ENCODE results near the gene IGFN1.

The IGFN1 gene

DNA sequence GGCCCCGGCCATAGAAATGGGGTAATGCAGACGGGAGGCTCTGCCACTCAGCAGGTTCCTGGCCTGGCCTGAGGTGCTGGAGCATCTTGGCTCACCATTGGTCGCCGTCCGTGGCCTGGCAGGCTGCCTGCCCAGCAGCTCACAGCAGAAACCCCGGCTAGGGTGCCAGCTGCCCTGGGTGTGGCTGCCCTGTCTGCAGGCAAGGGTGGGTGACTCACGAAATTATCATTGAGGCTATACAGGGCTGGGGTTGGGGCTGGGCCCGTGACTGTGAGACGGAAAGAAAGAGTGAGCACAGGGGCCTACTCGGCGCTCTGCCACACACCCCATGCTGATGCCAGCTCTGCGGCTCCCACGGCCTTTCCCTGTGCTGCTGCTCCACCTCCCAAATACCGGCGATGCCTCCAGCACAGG is 84.6 kb downstream of the IGFN1 start:
- H3K27ac Mint-ChIP-seq, result no peak overlapping the region
- H3K9me3 Mint-ChIP-seq, result no peaks in the 10 kb centered on the region
- TF ChIP-seq, protein P1, sequence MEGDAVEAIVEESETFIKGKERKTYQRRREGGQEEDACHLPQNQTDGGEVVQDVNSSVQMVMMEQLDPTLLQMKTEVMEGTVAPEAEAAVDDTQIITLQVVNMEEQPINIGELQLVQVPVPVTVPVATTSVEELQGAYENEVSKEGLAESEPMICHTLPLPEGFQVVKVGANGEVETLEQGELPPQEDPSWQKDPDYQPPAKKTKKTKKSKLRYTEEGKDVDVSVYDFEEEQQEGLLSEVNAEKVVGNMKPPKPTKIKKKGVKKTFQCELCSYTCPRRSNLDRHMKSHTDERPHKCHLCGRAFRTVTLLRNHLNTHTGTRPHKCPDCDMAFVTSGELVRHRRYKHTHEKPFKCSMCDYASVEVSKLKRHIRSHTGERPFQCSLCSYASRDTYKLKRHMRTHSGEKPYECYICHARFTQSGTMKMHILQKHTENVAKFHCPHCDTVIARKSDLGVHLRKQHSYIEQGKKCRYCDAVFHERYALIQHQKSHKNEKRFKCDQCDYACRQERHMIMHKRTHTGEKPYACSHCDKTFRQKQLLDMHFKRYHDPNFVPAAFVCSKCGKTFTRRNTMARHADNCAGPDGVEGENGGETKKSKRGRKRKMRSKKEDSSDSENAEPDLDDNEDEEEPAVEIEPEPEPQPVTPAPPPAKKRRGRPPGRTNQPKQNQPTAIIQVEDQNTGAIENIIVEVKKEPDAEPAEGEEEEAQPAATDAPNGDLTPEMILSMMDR (IDR thresholded peaks at IDR 0.05; ENCODE audit: unreplicated experiment in 3 of 3), result no peak
- H3K4me3 Mint-ChIP-seq, result no peak overlapping the region
- H3K36me3 Mint-ChIP-seq (ENCODE audit: low read depth), result no peaks in the 10 kb centered on the region
- H3K4me1 Mint-ChIP-seq, result peaks cover 7% of the 10 kb centered on the region
- peaks cover 48% of the 10 kb centered on the region for H3K27me3 Mint-ChIP-seq (ENCODE audit: low read depth)

DNA sequence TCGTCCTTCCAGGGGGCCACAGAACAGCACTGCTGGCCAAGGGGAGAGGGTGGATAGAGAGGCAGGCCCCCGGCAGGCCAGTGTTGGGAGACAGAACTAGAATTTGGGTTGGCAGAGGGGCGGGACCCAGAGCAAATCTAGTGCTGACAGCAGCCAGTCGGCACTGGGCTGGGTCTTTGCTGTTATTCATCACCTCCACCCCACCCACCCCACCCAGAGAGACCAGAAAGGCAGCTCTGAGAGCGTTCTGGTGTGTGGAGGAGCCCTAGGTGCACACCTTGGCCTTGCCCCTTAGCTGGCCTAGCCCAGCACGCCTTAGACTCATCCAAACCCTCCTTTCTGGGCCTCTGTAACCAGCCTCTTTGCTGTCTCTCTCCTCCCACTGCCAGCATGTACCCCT is 86.3 kb downstream of the IGFN1 start:
- peaks cover 47% of the 10 kb centered on the region for H3K27me3 Mint-ChIP-seq (ENCODE audit: low read depth)
- TF ChIP-seq, protein P1 (IDR thresholded peaks at IDR 0.05; ENCODE audit: unreplicated experiment in 3 of 3), result no peak
- H3K4me1 Mint-ChIP-seq, result peaks cover 7% of the 10 kb centered on the region
- H3K36me3 Mint-ChIP-seq (ENCODE audit: low read depth), result no peaks in the 10 kb centered on the region
- no peaks in the 10 kb centered on the region for H3K9me3 Mint-ChIP-seq
- no peak overlapping the region for H3K27ac Mint-ChIP-seq
- no peak overlapping the region for H3K4me3 Mint-ChIP-seq

GRCh38 chr1:201277441-201277840 is 86.8 kb downstream of the IGFN1 start:
- no peak overlapping the region for H3K4me3 Mint-ChIP-seq
- TF ChIP-seq, protein P1 (IDR thresholded peaks at IDR 0.05; ENCODE audit: unreplicated experiment in 3 of 3), result no peak
- no peaks in the 10 kb centered on the region for H3K36me3 Mint-ChIP-seq (ENCODE audit: low read depth)
- peaks cover 7% of the 10 kb centered on the region for H3K4me1 Mint-ChIP-seq
- H3K27me3 Mint-ChIP-seq (ENCODE audit: low read depth), result peaks cover 47% of the 10 kb centered on the region
- H3K27ac Mint-ChIP-seq, result no peak overlapping the region
- no peaks in the 10 kb centered on the region for H3K9me3 Mint-ChIP-seq

All from nephron (organoid).